HEK293 (cell line): ENCODE measurements around the gene WFS1.

Experiments used
- CTCF ChIA-PET: fragments of 350-600 bp; formaldehyde crosslinking; extraction: SDS; loops from one replicate; lab custom pipeline; 2021; ENCODE audit warnings: antibody characterized with exemption; lab: Yijun Ruan, JAX
- POLR2A ChIA-PET: fragments of 300-600 bp; formaldehyde crosslinking; extraction: SDS; loops from one replicate; lab custom pipeline; 2020; ENCODE audit warnings: antibody characterized with exemption, inconsistent platforms; lab: Yijun Ruan, JAX
- H3K27ac ChIP-seq: fragments of 200-500 bp; sonication (Bioruptor generic); 2 replicates; pipeline ENCODE4 v1.5.1; 2014; ENCODE audit warnings: low read depth, low read length, control low read depth, inconsistent platforms; ENCODE audit errors: extremely low read depth
- H3K36me3 ChIP-seq, 2 experiments: fragments of 200-500 bp in 1 of 2; sonication (Bioruptor generic) in 1 of 2; 1 replicate in 1 of 2; 2 replicates in 1 of 2; pipeline ENCODE4 v1.5.1; 2014 to 2017; ENCODE audit warnings: inconsistent platforms in 2 of 2, low read length in 2 of 2; ENCODE audit not compliant: control insufficient read depth in 2 of 2, insufficient read depth in 1 of 2
- H3K4me1 ChIP-seq: fragments of 200-500 bp; sonication (Bioruptor generic); 2 replicates; pipeline ENCODE4 v1.5.1; 2014; ENCODE audit warnings: mild to moderate bottlenecking, low read length, inconsistent platforms; ENCODE audit not compliant: control insufficient read depth, insufficient read depth
- H3K4me3 ChIP-seq: 2 replicates; pipeline ENCODE4 v1.5.1; 2011; ENCODE audit warnings: low read depth, mild to moderate bottlenecking, control low read depth, low read length, moderate library complexity
- H3K9me3 ChIP-seq: fragments of 200-500 bp; sonication (Bioruptor generic); 2 replicates; pipeline ENCODE4 v1.5.1; 2014; ENCODE audit warnings: low read depth, low read length, inconsistent platforms; ENCODE audit not compliant: control insufficient read depth, insufficient read depth
- HOXA7 ChIP-seq: sonication (generic); formaldehyde crosslinking; IDR thresholded peaks from 2 replicates; pipeline ENCODE4 v1.8.1; 2022; ENCODE audit warnings: missing genetic modification reagents, borderline replicate concordance
- HOXC10 ChIP-seq: sonication (generic); formaldehyde crosslinking; IDR thresholded peaks from 2 replicates; pipeline ENCODE4 v1.8.1; 2023; ENCODE audit warnings: mild to moderate bottlenecking, missing genetic modification reagents
- KLF8 ChIP-seq: fragments of 450-650 bp; formaldehyde crosslinking; IDR thresholded peaks from 2 replicates; pipeline ENCODE4 v1.5.1; 2016; ENCODE audit warnings: missing biosample characterization, missing genetic modification characterization
- PRDM1 ChIP-seq: fragments of 450-650 bp; formaldehyde crosslinking; IDR thresholded peaks from 2 replicates; pipeline ENCODE4; 2016; ENCODE audit warnings: missing biosample characterization, missing genetic modification characterization
- REPIN1 ChIP-seq: fragments of 450-650 bp; formaldehyde crosslinking; IDR thresholded peaks from 2 replicates; pipeline ENCODE4 v1.5.1; 2017; ENCODE audit warnings: missing biosample characterization, missing genetic modification characterization, low read depth
- ZNF157 ChIP-seq: fragments of 450-650 bp; formaldehyde crosslinking; IDR thresholded peaks from 2 replicates; pipeline ENCODE4 v1.5.1; 2016; ENCODE audit warnings: missing biosample characterization, missing genetic modification characterization
- ZNF211 ChIP-seq: fragments of 450-650 bp; formaldehyde crosslinking; IDR thresholded peaks from 2 replicates; pipeline ENCODE4 v1.5.1; 2016; ENCODE audit warnings: low read depth, missing biosample characterization, missing genetic modification characterization
- ZNF214 ChIP-seq: fragments of 450-650 bp; formaldehyde crosslinking; IDR thresholded peaks from 2 replicates; pipeline ENCODE4 v1.5.1; 2017; ENCODE audit warnings: missing biosample characterization, mild to moderate bottlenecking, missing genetic modification characterization, borderline replicate concordance
- ZNF239 ChIP-seq: fragments of 450-650 bp; formaldehyde crosslinking; IDR thresholded peaks from 2 replicates; pipeline ENCODE4 v1.5.1; 2016; ENCODE audit warnings: missing biosample characterization, missing genetic modification characterization
- ZNF292 ChIP-seq: fragments of 450-650 bp; formaldehyde crosslinking; IDR thresholded peaks from 2 replicates; pipeline ENCODE4 v1.5.1; 2016; ENCODE audit warnings: low read depth, missing biosample characterization, missing genetic modification characterization, borderline replicate concordance
- ZNF311 ChIP-seq: fragments of 450-650 bp; formaldehyde crosslinking; IDR thresholded peaks from 2 replicates; pipeline ENCODE4 v1.5.1; 2017; ENCODE audit warnings: missing biosample characterization, missing genetic modification characterization, borderline replicate concordance
- ZNF350 ChIP-seq: fragments of 450-650 bp; formaldehyde crosslinking; IDR thresholded peaks from 2 replicates; pipeline ENCODE4 v1.5.0; 2017; ENCODE audit warnings: missing biosample characterization, mild to moderate bottlenecking, missing genetic modification characterization
- ZNF423 ChIP-seq: fragments of 450-650 bp; formaldehyde crosslinking; IDR thresholded peaks from 2 replicates; pipeline ENCODE4 v1.5.1; 2016; ENCODE audit warnings: missing biosample characterization, missing genetic modification characterization
- ZNF560 ChIP-seq: fragments of 450-650 bp; formaldehyde crosslinking; IDR thresholded peaks from 2 replicates; pipeline ENCODE4 v1.5.1; 2017; ENCODE audit warnings: missing biosample characterization, missing genetic modification characterization, borderline replicate concordance
- TF ChIP-seq, protein P1 (sequence below): fragments of 450-650 bp; formaldehyde crosslinking; IDR thresholded peaks from 2 replicates; pipeline ENCODE4 v1.5.1; 2016; ENCODE audit warnings: missing biosample characterization, missing genetic modification characterization
- TF ChIP-seq, protein P2 (sequence below): fragments of 450-650 bp; formaldehyde crosslinking; IDR thresholded peaks from 2 replicates; pipeline ENCODE4 v1.5.1; 2016; ENCODE audit warnings: missing biosample characterization, missing genetic modification characterization
- TF ChIP-seq, protein P3 (sequence below): fragments of 450-650 bp; formaldehyde crosslinking; IDR thresholded peaks from 2 replicates; pipeline ENCODE4 v1.5.1; 2016; ENCODE audit warnings: missing biosample characterization, missing genetic modification characterization

The WFS1 gene

DNA sequence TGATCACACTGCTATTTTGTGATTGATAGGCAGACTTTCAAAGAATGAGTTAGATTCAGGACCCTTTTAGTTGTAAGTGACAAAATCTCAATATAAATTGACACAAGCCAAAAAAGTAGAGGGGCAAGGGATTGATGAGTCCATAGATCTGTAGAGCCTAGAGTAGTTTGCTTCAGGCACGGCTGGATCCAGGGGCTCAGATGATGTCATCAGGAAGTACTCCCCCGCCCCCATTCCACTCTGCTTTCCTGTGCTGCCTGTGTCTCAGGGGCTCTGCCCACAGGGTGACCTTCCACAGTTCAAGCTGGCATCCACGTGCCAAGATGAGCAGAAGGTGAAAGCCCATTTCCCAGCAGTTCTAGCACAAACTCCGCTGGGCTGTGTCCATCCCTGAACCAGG, 13.6 kb downstream of the WFS1 start:
- H3K4me3 ChIP-seq: no peak overlapping the region
- ChIA-PET POLR2A (no interaction called here), CTCF (interaction anchor here (1.0 to 1.6 kb wide), 2 partner anchors 19 to 48 kb away, joined by 4 to 6 read pairs; no protein-coding TSS in a partner anchor)
- no peak for TF ChIP-seq ZNF311 (tag by site-specific recombination)
- no peak for TF ChIP-seq ZNF211 (tag by site-specific recombination)
- H3K4me1 ChIP-seq: no peaks in the 10 kb centered on the region
- H3K36me3 ChIP-seq: peaks cover 0 to 67% of the 10 kb centered on the region in 2 experiments; a peak in 1 of 3 replicates
- no peak overlapping the region for H3K27ac ChIP-seq
- H3K9me3 ChIP-seq: no peaks in the 10 kb centered on the region

DNA sequence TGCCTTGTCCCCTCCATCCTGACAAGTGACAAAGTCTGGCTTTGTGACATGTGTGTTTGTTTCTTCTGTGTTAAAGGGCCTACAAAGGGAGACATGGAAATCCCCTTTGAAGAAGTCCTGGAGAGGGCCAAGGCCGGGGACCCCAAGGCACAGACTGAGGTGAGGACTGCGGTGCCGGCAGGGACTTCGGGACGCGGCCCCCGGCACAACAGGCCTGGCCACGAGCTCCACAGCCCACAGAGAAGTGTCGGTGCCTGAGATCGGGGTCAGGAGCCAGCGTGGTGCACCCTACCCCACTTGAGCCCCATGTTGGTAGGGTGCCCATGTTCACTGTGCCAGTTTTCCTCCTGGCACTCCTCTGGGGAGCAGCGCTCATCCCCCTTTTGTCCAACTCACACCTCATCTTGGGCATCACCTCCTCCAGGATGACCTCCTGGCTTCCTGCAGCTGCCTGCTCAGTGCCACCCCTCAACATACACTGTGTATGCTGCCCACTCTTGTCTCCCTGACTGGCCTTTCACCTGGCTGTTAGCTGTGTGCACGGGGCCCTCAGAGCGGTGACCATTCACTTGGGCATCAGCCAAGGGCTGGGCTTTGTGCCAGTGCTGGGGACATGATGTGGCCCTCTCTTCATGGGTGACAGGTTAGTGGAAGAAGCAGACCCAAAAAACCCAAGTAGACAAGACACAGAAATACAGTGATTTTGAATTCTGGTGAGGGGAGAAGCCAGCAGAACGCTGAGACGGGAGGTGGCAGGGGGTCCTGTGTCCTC, 17.6 kb downstream of the WFS1 start:
- Histone ChIP-seq H3K4me3 (no peak overlapping the region), H3K4me1 (no peaks in the 10 kb centered on the region), H3K9me3 (no peaks in the 10 kb centered on the region), H3K27ac (no peak overlapping the region)
- POLR2A ChIA-PET: no interaction called here
- 0 out of 2 replicates have a peak, but pooled peaks have one; percentile 42 for TF ChIP-seq ZNF239
- TF ChIP-seq, protein P1, sequence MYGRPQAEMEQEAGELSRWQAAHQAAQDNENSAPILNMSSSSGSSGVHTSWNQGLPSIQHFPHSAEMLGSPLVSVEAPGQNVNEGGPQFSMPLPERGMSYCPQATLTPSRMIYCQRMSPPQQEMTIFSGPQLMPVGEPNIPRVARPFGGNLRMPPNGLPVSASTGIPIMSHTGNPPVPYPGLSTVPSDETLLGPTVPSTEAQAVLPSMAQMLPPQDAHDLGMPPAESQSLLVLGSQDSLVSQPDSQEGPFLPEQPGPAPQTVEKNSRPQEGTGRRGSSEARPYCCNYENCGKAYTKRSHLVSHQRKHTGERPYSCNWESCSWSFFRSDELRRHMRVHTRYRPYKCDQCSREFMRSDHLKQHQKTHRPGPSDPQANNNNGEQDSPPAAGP (tag by site-specific recombination): no peak
- TF ChIP-seq, all 188 proteins: peak for 1
- CTCF ChIA-PET: no interaction called here
- peaks cover 0 to 62% of the 10 kb centered on the region in 2 experiments; a peak in 1 of 3 replicates for H3K36me3 ChIP-seq

DNA sequence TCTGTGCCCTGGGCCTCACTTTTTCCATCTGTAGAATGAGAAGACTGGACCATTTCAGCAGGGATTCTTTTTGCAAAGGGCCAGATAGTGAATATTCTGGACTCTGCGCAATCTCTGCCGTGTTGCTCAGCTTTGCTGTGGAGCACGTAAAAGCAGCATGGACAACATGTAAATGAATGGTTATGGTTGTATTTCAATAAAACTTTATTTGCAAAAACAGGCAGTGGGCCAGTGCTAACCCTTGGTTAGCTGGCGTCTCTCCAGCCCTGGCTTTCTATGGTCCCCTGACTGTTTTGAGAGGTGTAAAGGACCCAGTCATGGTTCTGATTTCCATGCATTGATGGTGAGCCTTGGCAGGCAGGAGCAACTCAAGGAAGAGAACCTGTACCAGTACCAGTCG, 18.7 kb downstream of the WFS1 start:
- ChIA-PET CTCF (no interaction called here), POLR2A (no interaction called here)
- H3K27ac ChIP-seq: no peak overlapping the region
- H3K4me1 ChIP-seq: no peaks in the 10 kb centered on the region
- TF ChIP-seq HOXC10 (CRISPR knock-in tag) (no peak), ZNF423 (tag by site-specific recombination) (no peak), ZNF560 (tag by site-specific recombination) (no peak), ZNF292 (tag by site-specific recombination) (no peak), ZNF350 (tag by site-specific recombination) (no peak), PRDM1 (no peak), REPIN1 (no peak), ZNF157 (tag by site-specific recombination) (no peak), HOXA7 (CRISPR knock-in tag) (no peak), ZNF214 (tag by site-specific recombination) (no peak), ZNF239 (no peak), KLF8 (tag by site-specific recombination) (no peak)
- TF ChIP-seq, protein P2, sequence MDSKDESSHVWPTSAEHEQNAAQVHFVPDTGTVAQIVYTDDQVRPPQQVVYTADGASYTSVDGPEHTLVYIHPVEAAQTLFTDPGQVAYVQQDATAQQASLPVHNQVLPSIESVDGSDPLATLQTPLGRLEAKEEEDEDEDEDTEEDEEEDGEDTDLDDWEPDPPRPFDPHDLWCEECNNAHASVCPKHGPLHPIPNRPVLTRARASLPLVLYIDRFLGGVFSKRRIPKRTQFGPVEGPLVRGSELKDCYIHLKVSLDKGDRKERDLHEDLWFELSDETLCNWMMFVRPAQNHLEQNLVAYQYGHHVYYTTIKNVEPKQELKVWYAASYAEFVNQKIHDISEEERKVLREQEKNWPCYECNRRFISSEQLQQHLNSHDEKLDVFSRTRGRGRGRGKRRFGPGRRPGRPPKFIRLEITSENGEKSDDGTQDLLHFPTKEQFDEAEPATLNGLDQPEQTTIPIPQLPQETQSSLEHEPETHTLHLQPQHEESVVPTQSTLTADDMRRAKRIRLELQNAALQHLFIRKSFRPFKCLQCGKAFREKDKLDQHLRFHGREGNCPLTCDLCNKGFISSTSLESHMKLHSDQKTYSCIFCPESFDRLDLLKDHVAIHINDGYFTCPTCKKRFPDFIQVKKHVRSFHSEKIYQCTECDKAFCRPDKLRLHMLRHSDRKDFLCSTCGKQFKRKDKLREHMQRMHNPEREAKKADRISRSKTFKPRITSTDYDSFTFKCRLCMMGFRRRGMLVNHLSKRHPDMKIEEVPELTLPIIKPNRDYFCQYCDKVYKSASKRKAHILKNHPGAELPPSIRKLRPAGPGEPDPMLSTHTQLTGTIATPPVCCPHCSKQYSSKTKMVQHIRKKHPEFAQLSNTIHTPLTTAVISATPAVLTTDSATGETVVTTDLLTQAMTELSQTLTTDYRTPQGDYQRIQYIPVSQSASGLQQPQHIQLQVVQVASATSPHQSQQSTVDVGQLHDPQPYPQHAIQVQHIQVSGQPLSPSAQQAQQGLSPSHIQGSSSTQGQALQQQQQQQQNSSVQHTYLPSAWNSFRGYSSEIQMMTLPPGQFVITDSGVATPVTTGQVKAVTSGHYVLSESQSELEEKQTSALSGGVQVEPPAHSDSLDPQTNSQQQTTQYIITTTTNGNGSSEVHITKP: no peak
- TF ChIP-seq, protein P3, sequence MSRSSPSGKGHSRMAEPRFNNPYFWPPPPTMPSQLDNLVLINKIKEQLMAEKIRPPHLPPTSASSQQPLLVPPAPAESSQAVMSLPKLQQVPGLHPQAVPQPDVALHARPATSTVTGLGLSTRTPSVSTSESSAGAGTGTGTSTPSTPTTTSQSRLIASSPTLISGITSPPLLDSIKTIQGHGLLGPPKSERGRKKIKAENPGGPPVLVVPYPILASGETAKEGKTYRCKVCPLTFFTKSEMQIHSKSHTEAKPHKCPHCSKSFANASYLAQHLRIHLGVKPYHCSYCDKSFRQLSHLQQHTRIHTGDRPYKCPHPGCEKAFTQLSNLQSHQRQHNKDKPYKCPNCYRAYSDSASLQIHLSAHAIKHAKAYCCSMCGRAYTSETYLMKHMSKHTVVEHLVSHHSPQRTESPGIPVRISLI: no peak
- no peak overlapping the region for H3K4me3 ChIP-seq
- H3K36me3 ChIP-seq: peaks cover 0 to 54% of the 10 kb centered on the region in 2 experiments; a peak in 1 of 3 replicates
- H3K9me3 ChIP-seq: no peaks in the 10 kb centered on the region
